NOMO-1 (cell line): ENCODE measurements around the gene DPH5.
"Not testable (repeated sequence)": the region's sequence is repeated elsewhere in the genome, so short reads cannot be mapped to it uniquely, and the experiment has no call there.

Experiments
- DNase-seq, 2 experiments: peaks; one replicate each; lab custom pipeline; 2025; ENCODE audit not compliant: unreplicated experiment in 2 of 2; lab: John Stamatoyannopoulos, UW

Gene DPH5

DNA sequence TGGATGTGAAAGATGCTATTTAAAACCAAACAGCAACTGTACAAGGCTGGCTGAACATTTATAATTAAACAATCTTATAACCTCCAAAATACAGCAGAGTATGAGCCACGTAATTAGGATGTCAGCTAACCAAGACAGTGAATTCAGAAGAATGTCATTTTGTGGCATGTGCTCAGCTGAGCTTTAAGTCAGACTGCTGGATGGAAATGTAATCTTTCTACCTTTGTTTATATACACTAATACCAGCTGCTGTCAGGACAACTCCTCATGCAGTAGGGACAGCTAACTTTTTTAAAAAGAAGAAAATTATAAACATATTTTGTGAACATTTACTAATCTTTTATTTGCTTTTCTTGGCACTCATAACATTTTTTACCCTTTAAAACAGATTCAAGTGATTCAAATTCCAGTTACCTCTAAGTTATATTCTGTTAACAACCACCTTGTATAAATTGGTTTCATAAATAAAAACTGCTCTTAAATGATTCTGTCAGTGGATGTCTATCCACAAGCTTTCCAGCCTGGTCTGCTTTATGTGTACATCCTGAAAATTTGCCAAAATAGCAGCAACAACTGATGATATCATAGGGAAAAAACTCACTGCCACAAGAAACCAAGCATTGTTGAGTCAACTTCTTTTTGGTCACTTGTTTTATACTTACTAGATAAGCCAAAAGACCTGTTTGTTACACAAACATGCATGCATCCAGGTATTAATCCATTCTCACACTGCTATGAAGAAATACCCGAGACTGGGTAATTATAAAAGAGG lies 36.1 kb downstream of the DPH5 start:
- no peak for DNase-seq

- DNase-seq, result no peak
These were observed 37.5 kb downstream of the DPH5 start for GRCh38 chr1:100988121-100988520.

GRCh38 chr1:100982793-100983192 lies 42.8 kb downstream of the DPH5 start:
- no peak for DNase-seq

GRCh38 chr1:100979631-100980030 lies 46.0 kb downstream of the DPH5 start:
- DNase-seq, result no peak

- no peak for DNase-seq
These were observed 48.6 kb downstream of the DPH5 start for GRCh38 chr1:100976936-100977335.

GRCh38 chr1:100972185-100972584 lies 53.4 kb downstream of the DPH5 start:
- no peak for DNase-seq

GRCh38 chr1:100971021-100971420 lies 54.6 kb downstream of the DPH5 start:
- DNase-seq, result no peak

- DNase-seq, result no peak
These were observed 56.3 kb downstream of the DPH5 start for GRCh38 chr1:100969327-100969726.

DNA sequence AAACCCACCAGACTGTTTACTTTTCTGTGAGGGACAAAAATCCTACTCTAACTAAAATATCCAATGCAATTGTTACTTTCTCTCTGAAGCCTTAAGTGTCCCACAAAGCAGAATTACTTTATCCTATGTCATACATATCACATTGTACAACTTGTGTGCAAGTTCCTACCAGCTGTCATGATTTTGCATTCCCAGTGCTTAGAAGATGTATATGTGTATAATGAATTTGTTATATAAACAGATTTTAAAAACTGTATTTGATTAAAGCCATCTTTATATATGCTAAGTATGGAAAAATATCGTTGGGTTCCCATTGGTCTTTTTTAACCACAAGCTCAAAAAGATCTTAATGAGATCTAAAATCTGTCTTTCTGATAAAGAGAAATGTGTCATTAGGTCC lies 57.0 kb downstream of the DPH5 start:
- DNase-seq, result no peak

GRCh38 chr1:100960098-100960497 lies 65.5 kb downstream of the DPH5 start:
- DNase-seq, result no peak

GRCh38 chr1:100959502-100960060 lies 66.0 kb downstream of the DPH5 start:
- DNase-seq, result no peak

GRCh38 chr1:100955322-100955721 lies 70.3 kb downstream of the DPH5 start:
- DNase-seq, result peak in 1 of 2 experiments; percentile 48

- no peak for DNase-seq
These were observed 71.4 kb downstream of the DPH5 start for GRCh38 chr1:100953960-100954730.

DNA sequence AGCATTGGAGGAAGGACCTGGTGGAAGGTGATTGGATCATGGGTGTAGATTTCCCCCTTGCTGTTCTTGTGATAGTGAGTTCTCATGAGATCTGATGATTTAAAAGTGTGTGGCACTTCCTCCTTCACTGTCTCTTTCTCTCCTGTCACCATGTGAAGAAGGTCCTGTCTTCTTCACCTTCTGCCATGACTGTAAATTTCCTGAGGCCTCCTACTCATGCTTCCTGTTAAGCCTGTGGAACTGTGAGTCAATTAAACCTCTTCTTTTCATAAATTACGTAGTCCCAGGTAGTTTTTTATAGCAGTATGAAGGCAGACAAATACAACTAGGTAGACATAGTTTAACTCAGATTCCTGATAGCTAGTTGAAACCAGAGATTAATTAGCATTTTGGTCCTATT lies 72.6 kb downstream of the DPH5 start:
- DNase-seq, result not testable (repeated sequence)

DNA sequence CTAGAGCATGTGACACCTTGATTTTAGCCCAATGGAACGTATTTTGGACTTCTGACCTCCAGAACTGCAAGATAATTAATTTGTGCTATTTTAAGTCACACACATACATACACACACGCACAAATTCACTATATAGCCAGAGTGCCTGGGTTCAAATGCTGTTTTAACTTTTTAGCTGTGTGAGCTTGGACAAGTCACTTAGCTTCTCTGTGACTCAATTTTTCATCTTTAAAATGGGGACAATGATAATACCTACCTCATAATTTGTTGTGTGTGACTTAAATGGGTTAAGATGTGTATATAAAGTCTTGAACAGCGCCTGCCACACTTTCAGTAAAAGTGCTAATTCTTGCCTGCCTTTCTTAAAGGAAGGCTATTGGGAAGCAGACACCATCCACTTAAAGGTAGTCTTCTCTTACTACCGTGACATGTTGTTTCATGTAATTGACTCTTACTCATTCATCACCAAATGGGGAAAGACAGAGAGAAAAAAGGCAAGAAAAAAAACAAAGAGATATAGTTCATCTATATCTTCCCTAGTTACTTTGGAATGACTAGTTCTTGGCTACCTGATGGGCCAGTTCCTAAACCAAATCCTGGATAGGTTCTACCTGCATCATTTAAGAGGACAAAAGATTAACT lies 73.4 kb downstream of the DPH5 start:
- no peak for DNase-seq

- no peak for DNase-seq
These were observed 74.8 kb downstream of the DPH5 start for GRCh38 chr1:100950781-100951180.

DNA sequence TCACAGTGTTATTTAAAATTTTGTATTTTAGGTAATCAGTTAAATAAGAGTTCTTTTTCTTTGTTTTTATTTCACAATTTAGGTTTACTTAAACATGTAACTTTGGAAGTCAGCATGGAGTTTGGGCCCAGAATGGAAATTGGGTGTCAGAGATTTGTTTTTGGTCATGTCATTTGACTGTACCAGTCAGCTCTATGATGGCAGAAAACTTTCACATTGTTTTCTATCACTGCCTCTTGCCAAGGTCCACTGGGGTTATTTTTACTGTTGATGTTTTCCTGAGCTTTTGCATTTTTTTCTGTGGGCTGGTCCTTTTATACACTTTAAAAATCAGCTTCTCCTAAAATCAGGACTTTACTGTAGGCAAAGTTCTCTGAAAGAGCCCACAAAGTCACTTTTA lies 75.2 kb downstream of the DPH5 start:
- DNase-seq, result no peak

- DNase-seq, result not testable (repeated sequence)
These were observed 75.9 kb downstream of the DPH5 start for GRCh38 chr1:100949515-100950158.

- not testable (repeated sequence) for DNase-seq
These were observed 76.7 kb downstream of the DPH5 start for GRCh38 chr1:100948721-100949405.

GRCh38 chr1:100947816-100948215 lies 77.8 kb downstream of the DPH5 start:
- DNase-seq, result not testable (repeated sequence)
